HepG2 (cell line): ENCODE results near the gene LRBA. TPM values are rescaled to one million over a fixed set of nuclear protein-coding genes. Genes with fewer than 3 reads are reported as not detected.

Experiments
- ATF7-NPFF ChIP-seq: sonication (generic); formaldehyde crosslinking; IDR thresholded peaks from 2 replicates; pipeline ENCODE4 v1.8.1; 2023; ENCODE audit warnings: mild to moderate bottlenecking, low read depth, missing genetic modification reagents, moderate library complexity
- DMTF1 ChIP-seq: sonication (generic); formaldehyde crosslinking; IDR thresholded peaks from 2 replicates; pipeline ENCODE4 v1.4.0; 2020; ENCODE audit warnings: mild to moderate bottlenecking, missing genetic modification reagents
- IKZF4 ChIP-seq: sonication (generic); formaldehyde crosslinking; IDR thresholded peaks from 2 replicates; pipeline ENCODE4 v1.5.1; 2020; ENCODE audit warnings: borderline replicate concordance, mild to moderate bottlenecking, low read depth, missing genetic modification reagents; ENCODE audit errors: not compliant biosample characterization
- MXD1 ChIP-seq: sonication (generic); formaldehyde crosslinking; IDR thresholded peaks from 2 replicates; pipeline ENCODE4 v1.4.0; 2020; ENCODE audit warnings: mild to moderate bottlenecking, missing genetic modification reagents
- SNAI1 ChIP-seq: sonication (generic); formaldehyde crosslinking; IDR thresholded peaks from 2 replicates; pipeline ENCODE4 v1.5.0; 2020; ENCODE audit warnings: mild to moderate bottlenecking, missing genetic modification reagents, borderline replicate concordance
- TFDP1 ChIP-seq: IDR thresholded peaks from 2 replicates; pipeline ENCODE4 v1.6.1; 2016; ENCODE audit warnings: missing compliant biosample characterization, missing genetic modification reagents, borderline replicate concordance
- ZBTB2 ChIP-seq: sonication (generic); formaldehyde crosslinking; IDR thresholded peaks from 2 replicates; pipeline ENCODE4 v1.8.0; 2022; ENCODE audit warnings: low read depth, missing genetic modification reagents
- ZNF331 ChIP-seq: sonication (generic); formaldehyde crosslinking; IDR thresholded peaks from 2 replicates; pipeline ENCODE4 v1.4.0; 2020; ENCODE audit warnings: missing genetic modification reagents
- ZNF407 ChIP-seq: sonication (generic); formaldehyde crosslinking; IDR thresholded peaks from one replicate; pipeline ENCODE4 v1.5.1; 2020; ENCODE audit warnings: mild to moderate bottlenecking, missing genetic modification reagents; ENCODE audit errors: not compliant biosample characterization
- ZNF570 ChIP-seq: sonication (generic); formaldehyde crosslinking; IDR thresholded peaks from 2 replicates; pipeline ENCODE4 v1.4.0; 2020; ENCODE audit warnings: mild to moderate bottlenecking, missing genetic modification reagents, borderline replicate concordance
- ZNF614 ChIP-seq: IDR thresholded peaks from 2 replicates; pipeline ENCODE4 v1.6.1; 2018; ENCODE audit warnings: missing biosample characterization, missing genetic modification reagents, inconsistent platforms, borderline replicate concordance
- ZNF839 ChIP-seq: sonication (generic); formaldehyde crosslinking; IDR thresholded peaks from 2 replicates; pipeline ENCODE4 v1.4.0; 2020; ENCODE audit warnings: missing genetic modification reagents, mild to moderate bottlenecking, borderline replicate concordance
- polyA plus RNA-seq, 8 experiments: library from polyadenylated mRNA; depleted of rRNA in 3 of 8; stranded (reverse) in 7 of 8; unstranded in 1 of 8; fragments of >200 nt; fragmentation: Illumina TruSeq in 4 of 8; extraction: Trizol in 4 of 8; gene quantifications; 2 replicates each; pipeline versions ENCODE4 v1.2.1 to v1.2.3, GENCODE V29; 2011 to 2016; ENCODE audit warnings: low read depth in 4 of 8, missing spikeins in 1 of 8, mixed read lengths in 1 of 8; ENCODE audit not compliant: insufficient read depth in 1 of 8
- total RNA-seq, 5 experiments: library from RNA; depleted of rRNA; stranded (reverse); fragments of >200 nt; fragmentation: Illumina TruSeq; extraction: Trizol; gene quantifications; 2 replicates each; pipeline ENCODE4 v1.2.3, GENCODE V29; 2016; ENCODE audit warnings: low read depth in 1 of 5

The LRBA gene
- total and polyA plus RNA-seq, 2 of the 13 experiments (the other 11 are each of a cell fraction or from before 2014, with no cell fraction given), result 21.0 to 37.2 TPM

GRCh38 chr4:151015459-151016347 is 619 bp upstream of the LRBA start (continued):
- TF ChIP-seq ZBTB2 (CRISPR knock-in tag) (no peak), ZNF614 (CRISPR knock-in tag) (peak; percentile 41; the same call in 1 of the 2 replicates), DMTF1 (CRISPR knock-in tag) (0 out of 2 replicates have a peak, but pooled peaks have one; percentile 11), ZNF839 (CRISPR knock-in tag) (peak; percentile 92; the same call in 1 of the 2 replicates), MXD1 (CRISPR knock-in tag) (peak; percentile 82), ATF7-NPFF (no peak; the same call in 1 of the 2 replicates), ZNF331 (CRISPR knock-in tag) (peak; percentile 60; the same call in 1 of the 2 replicates), IKZF4 (CRISPR knock-in tag) (peak; percentile 82), SNAI1 (CRISPR knock-in tag) (peak; percentile 26), ZNF407 (CRISPR knock-in tag) (no peak), TFDP1 (CRISPR knock-in tag) (peak; percentile 88), ZNF570 (no peak)
